HepG2 (cell line): Measurements from ENCODE around the gene FAM199X. TPM values are rescaled to one million over a fixed set of nuclear protein-coding genes. Genes with fewer than 3 reads are reported as not detected.

Source experiments
- AGO1 ChIP-seq: fragments of 200-400 bp; formaldehyde crosslinking; IDR thresholded peaks from 2 replicates; pipeline ENCODE4 v1.6.1; 2017; ENCODE audit warnings: mild to moderate bottlenecking, low read depth, low read length, moderate library complexity; ENCODE audit not compliant: poor library complexity, severe bottlenecking
- MBNL3 ChIP-seq: fragments of 250-450 bp; sonication (Bioruptor Pico); conservative IDR thresholded peaks from 2 replicates; pipeline ENCODE4 v1.8.0; 2022; ENCODE audit warnings: mild to moderate bottlenecking, inconsistent platforms
- RARA ChIP-seq: IDR thresholded peaks from 2 replicates; pipeline ENCODE4 v1.6.1; 2016; ENCODE audit warnings: missing genetic modification reagents, missing compliant biosample characterization
- ZNF292 ChIP-seq: sonication (generic); formaldehyde crosslinking; IDR thresholded peaks from 2 replicates; pipeline ENCODE4 v1.8.1; 2022; ENCODE audit warnings: mild to moderate bottlenecking, low read depth, missing genetic modification reagents, borderline replicate concordance
- ZNF703 ChIP-seq: sonication (generic); formaldehyde crosslinking; IDR thresholded peaks from 2 replicates; pipeline ENCODE4 v1.5.1; 2020; ENCODE audit warnings: missing genetic modification reagents, mild to moderate bottlenecking, moderate library complexity, borderline replicate concordance
- ZNF724P ChIP-seq: sonication (generic); formaldehyde crosslinking; IDR thresholded peaks from 2 replicates; pipeline ENCODE4 v1.8.0; 2022; ENCODE audit warnings: missing genetic modification reagents, borderline replicate concordance
- polyA plus RNA-seq, 8 experiments: library from polyadenylated mRNA; depleted of rRNA in 3 of 8; stranded (reverse) in 7 of 8; unstranded in 1 of 8; fragments of >200 nt; fragmentation: Illumina TruSeq in 4 of 8; extraction: Trizol in 4 of 8; gene quantifications; 2 replicates each; pipeline versions ENCODE4 v1.2.1 to v1.2.3, GENCODE V29; 2011 to 2016; ENCODE audit warnings: low read depth in 4 of 8, missing spikeins in 1 of 8, mixed read lengths in 1 of 8; ENCODE audit not compliant: insufficient read depth in 1 of 8
- total RNA-seq, 5 experiments: library from RNA; depleted of rRNA; stranded (reverse); fragments of >200 nt; fragmentation: Illumina TruSeq; extraction: Trizol; gene quantifications; 2 replicates each; pipeline ENCODE4 v1.2.3, GENCODE V29; 2016; ENCODE audit warnings: low read depth in 1 of 5
- TF ChIP-seq, protein P1 (sequence below): sonication (generic); formaldehyde crosslinking; IDR thresholded peaks from 2 replicates; pipeline ENCODE4 v1.8.0; 2023; ENCODE audit warnings: mild to moderate bottlenecking, missing genetic modification reagents
- TF ChIP-seq, protein P2 (sequence below): sonication (generic); formaldehyde crosslinking; IDR thresholded peaks from 2 replicates; pipeline ENCODE4 v1.4.0; 2020; ENCODE audit warnings: missing genetic modification reagents

FAM199X gene
- total and polyA plus RNA-seq, 2 of the 13 experiments (the other 11 are each of a cell fraction or from before 2014, with no cell fraction given), result 5.1 to 18.0 TPM

DNA sequence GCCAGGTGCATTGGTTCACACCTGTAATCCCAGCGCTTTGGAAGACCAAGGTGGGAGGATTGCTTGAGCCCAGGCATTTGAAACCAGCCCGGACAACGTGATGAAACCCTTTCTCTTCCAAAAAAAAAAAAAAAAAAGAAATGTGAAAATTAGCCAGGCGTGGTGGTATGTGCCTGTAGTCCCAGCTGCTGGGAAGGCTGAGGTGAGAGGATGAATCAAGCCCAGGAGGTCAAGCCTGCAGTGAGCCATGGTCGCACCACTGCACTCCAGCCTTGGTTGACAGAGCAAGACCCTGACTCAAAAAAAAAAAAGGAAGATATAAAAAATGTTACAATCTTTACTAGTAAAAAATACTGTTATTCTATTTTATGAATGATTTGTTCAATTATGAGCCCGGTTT, 5.9 kb downstream of the FAM199X start (continued):
- TF ChIP-seq, protein P1, sequence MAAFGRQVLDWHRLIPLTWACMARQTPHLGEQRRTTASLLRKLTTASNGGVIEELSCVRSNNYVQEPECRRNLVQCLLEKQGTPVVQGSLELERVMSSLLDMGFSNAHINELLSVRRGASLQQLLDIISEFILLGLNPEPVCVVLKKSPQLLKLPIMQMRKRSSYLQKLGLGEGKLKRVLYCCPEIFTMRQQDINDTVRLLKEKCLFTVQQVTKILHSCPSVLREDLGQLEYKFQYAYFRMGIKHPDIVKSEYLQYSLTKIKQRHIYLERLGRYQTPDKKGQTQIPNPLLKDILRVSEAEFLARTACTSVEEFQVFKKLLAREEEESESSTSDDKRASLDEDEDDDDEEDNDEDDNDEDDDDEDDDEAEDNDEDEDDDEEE (CRISPR knock-in tag), result no peak
- TF ChIP-seq MBNL3 (CRISPR knock-in tag) (no peak), ZNF292 (CRISPR knock-in tag) (no peak), ZNF703 (CRISPR knock-in tag) (no peak), RARA (no peak), AGO1 (no peak), ZNF724P (no peak)
- TF ChIP-seq, protein P2, sequence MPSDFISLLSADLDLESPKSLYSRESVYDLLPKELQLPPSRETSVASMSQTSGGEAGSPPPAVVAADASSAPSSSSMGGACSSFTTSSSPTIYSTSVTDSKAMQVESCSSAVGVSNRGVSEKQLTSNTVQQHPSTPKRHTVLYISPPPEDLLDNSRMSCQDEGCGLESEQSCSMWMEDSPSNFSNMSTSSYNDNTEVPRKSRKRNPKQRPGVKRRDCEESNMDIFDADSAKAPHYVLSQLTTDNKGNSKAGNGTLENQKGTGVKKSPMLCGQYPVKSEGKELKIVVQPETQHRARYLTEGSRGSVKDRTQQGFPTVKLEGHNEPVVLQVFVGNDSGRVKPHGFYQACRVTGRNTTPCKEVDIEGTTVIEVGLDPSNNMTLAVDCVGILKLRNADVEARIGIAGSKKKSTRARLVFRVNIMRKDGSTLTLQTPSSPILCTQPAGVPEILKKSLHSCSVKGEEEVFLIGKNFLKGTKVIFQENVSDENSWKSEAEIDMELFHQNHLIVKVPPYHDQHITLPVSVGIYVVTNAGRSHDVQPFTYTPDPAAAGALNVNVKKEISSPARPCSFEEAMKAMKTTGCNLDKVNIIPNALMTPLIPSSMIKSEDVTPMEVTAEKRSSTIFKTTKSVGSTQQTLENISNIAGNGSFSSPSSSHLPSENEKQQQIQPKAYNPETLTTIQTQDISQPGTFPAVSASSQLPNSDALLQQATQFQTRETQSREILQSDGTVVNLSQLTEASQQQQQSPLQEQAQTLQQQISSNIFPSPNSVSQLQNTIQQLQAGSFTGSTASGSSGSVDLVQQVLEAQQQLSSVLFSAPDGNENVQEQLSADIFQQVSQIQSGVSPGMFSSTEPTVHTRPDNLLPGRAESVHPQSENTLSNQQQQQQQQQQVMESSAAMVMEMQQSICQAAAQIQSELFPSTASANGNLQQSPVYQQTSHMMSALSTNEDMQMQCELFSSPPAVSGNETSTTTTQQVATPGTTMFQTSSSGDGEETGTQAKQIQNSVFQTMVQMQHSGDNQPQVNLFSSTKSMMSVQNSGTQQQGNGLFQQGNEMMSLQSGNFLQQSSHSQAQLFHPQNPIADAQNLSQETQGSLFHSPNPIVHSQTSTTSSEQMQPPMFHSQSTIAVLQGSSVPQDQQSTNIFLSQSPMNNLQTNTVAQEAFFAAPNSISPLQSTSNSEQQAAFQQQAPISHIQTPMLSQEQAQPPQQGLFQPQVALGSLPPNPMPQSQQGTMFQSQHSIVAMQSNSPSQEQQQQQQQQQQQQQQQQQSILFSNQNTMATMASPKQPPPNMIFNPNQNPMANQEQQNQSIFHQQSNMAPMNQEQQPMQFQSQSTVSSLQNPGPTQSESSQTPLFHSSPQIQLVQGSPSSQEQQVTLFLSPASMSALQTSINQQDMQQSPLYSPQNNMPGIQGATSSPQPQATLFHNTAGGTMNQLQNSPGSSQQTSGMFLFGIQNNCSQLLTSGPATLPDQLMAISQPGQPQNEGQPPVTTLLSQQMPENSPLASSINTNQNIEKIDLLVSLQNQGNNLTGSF (CRISPR knock-in tag), result no peak
- TF ChIP-seq, all 625 proteins: peak for 0
